ENCODE data around the gene PLA2G15.

Gene PLA2G15

DNA sequence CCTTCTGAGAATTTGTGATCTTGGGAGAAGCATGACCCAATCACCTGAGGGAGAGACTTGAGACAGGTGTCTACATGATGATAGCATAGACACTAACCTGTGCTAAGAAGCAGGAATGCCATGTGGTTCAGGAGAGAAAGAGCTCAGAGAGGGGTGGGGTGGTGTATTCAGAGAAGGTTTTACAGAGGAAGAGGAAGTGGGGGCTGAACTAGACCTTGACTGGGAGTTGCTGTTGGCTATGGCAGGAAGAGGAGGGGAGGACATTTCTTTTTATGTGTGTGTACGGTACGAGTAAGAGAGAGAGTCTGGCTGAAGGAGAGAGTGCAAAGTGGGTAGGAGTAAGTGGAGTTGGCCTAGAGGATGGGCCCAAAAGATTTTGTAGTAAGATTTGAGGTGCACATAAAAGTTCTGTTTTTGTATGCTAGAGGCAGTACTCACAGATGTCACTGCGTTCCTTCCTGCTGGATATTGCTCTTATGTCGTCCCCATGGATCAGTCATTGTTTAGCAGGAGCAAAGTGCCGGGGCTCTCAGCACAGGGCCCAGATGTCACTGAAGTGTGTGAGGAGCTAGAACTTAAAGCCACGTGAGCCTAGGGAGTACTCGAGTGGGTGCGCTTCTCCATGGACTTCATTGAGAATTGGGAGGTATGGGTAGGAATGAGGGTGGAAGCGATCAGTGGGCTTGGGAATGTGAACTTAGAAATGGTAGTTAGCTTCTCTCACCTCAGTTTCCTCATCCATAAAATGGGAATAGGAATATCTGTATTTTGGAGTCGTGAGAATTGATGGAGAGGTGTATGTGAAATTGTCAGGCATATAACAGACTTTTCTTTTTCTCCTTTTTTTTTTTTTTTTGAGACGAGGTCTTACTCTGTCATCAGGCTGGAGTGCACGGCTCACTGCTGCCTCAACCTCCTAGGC lies 41.2 kb downstream of the PLA2G15 start:
- TF ChIP-seq GATA2 (IDR thresholded peaks at IDR 0.05; ENCODE audit: low read depth, low read length) (no peak), GATA3 (IDR thresholded peaks at IDR 0.05; ENCODE audit: low read depth, low read length) (no peak)

DNA sequence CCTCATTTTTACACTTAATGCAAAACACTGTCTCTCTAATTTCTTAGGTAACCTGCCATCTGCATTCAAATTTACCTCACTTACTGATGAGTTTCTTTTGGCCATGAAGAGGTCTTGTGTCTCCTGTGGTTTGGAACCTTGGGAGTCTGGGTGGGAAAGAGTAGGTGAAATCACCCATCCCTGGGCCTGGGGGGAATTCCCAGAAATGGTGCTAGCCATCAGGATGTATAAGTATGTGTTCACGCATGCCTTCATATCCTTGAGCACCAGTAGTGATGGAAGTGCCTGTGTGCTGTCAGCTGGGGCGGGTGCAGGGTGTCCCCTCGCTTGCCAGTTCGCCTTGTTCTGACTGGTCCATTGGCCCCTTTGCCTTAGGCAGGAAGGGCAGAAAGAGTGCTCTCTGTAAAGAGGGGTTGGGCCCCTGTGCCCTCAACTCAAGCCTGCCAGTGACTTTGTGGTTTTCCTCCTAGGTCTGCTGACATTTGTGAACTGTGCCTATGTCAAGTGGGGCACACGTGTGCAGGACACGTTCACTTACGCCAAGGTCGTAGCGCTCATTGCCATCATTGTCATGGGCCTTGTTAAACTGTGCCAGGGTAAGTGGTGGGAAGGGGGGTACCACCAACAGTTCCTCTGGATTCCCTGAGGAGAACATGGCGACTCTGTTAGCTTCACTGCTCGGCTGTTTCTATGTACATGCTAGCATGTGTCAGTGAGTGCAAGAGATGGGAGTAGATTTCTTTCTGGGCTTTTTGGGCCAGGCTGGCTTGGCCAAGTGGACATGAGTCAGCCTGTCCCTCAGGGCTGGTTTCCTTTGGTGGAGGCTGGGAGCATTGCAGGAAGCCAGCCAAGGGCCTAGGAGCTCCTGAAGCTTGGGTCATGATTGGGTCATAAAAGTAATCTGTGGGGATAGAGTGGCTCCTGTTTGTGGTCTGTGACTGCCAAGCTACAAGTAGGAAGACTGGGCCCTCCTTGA lies 42.4 kb downstream of the PLA2G15 start:
- no peak for TF ChIP-seq GATA3 (IDR thresholded peaks at IDR 0.05; ENCODE audit: low read depth, low read length)
- TF ChIP-seq GATA2 (IDR thresholded peaks at IDR 0.05; ENCODE audit: low read depth, low read length) = no peak

DNA sequence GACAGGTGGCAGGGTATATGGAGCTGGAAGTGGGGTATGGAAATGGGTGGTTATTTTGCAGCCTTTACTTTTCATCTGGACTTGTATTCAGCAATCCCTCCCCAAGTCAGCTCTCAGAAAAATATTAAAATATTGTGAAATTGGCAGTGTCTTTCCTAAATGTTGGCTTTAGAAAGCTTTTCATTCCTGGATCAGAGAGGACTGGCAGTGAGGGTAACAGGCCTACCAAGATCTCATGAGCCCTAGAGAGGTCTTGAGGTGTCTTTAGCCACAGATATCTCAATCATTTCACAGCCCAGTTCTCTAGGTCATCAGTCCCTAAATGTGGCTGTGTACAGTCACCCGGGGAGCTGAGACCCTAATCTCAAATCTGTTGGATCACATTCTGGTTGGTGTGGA lies 43.1 kb downstream of the PLA2G15 start:
- TF ChIP-seq GATA2 (IDR thresholded peaks at IDR 0.05; ENCODE audit: low read depth, low read length) (no peak), GATA3 (IDR thresholded peaks at IDR 0.05; ENCODE audit: low read depth, low read length) (no peak)

DNA sequence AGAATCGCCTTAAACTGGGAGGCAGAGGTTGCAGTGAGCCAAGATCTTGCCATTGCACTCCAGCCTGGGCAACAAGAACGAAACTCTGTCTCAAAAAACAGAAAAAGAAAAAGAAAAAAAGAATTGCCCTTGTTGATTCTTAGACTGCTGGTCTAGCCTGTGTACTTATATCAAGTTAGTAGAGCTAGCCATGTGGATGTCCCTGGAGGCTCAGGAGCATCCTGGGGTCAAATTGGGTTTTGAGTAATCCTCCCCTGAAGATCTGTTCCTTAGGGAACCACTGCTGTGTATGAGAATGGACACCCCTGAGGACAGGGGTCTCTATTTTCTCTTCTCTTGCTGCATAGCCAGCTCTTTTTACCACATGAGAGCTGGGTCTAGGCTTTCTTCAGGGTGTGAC lies 44.0 kb downstream of the PLA2G15 start:
- no peak for TF ChIP-seq GATA2 (IDR thresholded peaks at IDR 0.05; ENCODE audit: low read depth, low read length)
- TF ChIP-seq GATA3 (IDR thresholded peaks at IDR 0.05; ENCODE audit: low read depth, low read length) = no peak

DNA sequence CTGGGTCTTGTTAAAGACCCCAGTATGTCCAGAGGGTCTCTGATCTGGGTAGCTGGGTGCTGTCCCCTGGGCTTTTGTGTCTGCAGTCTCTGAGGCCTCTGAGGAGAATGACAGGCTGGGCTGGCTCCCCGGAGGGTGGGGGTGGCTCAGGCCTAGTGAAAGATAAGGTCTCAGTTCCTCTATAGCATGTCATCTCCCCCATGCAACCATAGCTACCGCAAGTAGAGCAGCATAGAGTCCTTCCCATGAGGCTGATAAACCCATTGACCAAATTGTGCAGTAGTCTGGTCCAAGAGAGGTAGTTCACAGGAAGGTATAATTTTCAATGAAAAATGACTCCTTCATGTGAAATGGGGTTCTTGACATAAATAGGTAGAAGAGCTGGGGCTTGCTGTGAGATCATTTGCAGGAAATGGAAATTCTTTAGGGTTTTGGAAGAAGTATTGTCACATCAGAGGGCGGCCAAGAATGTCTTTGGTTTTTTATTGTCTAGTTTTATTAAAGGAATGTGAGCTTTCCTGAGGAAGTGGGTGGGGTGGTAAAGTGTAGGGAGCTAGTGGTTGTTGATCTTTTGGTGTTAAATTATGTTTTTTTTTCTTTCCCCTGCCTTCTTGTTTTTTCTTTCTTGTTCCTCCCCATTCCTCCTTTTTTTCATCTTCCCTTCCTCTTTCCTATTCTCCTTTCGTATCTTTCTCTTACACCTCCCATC lies 44.6 kb downstream of the PLA2G15 start:
- TF ChIP-seq GATA2 (IDR thresholded peaks at IDR 0.05; ENCODE audit: low read depth, low read length) (no peak), GATA3 (IDR thresholded peaks at IDR 0.05; ENCODE audit: low read depth, low read length) (no peak)

DNA sequence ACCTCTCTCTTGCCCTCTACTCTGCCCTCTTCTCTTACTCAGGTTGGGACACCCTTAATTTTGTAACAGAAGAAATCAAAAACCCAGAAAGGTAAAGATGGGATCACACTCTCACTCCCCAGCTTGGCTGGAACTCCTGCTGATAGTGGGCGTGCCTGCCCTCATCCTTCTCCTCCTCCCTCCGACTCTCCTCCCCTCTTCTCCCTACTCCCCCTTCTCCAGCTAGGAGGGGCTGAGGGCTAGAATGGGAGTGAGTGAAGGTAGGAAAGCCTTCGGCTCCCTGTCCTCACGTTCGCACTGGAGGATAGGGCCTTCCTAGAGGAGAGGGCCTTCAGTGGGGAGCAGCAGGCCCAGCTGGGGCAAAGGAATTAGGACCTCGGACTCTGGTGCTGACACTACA lies 45.3 kb downstream of the PLA2G15 start:
- TF ChIP-seq GATA3 (IDR thresholded peaks at IDR 0.05; ENCODE audit: low read depth, low read length) (no peak), GATA2 (IDR thresholded peaks at IDR 0.05; ENCODE audit: low read depth, low read length) (no peak)

- TF ChIP-seq GATA3 (IDR thresholded peaks at IDR 0.05; ENCODE audit: low read depth, low read length) = no peak
- TF ChIP-seq GATA2 (IDR thresholded peaks at IDR 0.05; ENCODE audit: low read depth, low read length) = no peak
These were observed 46.1 kb downstream of the PLA2G15 start for GRCh38 chr16:68291227-68291626.

DNA sequence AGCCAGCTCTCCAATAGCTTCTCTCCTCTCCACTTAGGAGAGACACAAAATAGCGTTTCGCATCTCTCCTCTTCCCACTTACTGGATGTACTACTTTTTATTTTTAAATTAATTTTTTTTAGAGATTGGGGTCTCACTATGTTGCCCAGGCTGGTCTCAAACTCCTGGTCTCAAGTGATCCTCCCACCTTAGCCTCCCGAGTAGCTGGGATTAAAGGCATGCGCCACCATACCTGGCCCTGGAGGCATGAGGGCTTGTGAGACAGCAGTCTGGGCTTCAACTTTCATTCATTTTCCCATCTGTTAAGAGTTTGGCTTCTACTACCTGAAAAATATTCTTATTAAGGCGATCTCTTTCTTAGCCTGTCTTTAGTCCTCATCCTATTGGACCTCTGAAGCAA lies 47.3 kb downstream of the PLA2G15 start:
- TF ChIP-seq GATA2 (IDR thresholded peaks at IDR 0.05; ENCODE audit: low read depth, low read length) (no peak), GATA3 (IDR thresholded peaks at IDR 0.05; ENCODE audit: low read depth, low read length) (no peak)

- TF ChIP-seq GATA2 (IDR thresholded peaks at IDR 0.05; ENCODE audit: low read depth, low read length) (no peak), GATA3 (IDR thresholded peaks at IDR 0.05; ENCODE audit: low read depth, low read length) (no peak)
These were observed 51.1 kb downstream of the PLA2G15 start for GRCh38 chr16:68296291-68296690.

DNA sequence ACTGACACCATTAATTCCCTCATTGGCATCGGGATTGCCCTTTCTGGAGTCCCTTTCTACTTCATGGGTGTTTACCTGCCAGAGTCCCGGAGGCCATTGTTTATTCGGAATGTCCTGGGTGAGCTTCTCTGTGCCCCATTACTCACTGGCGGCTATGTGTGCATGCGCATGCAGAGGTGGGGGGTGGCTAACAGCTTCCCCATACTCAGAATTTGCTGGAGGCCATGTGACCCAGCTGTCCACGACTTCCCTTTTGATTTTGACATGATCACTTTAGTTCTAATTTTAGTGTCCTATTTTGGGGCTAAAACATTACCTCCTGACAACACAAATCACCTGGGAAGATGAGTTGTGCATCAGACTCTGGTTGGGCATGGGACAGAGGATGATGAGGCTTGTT lies 51.5 kb downstream of the PLA2G15 start:
- TF ChIP-seq GATA2 (IDR thresholded peaks at IDR 0.05; ENCODE audit: low read depth, low read length) = no peak
- TF ChIP-seq GATA3 (IDR thresholded peaks at IDR 0.05; ENCODE audit: low read depth, low read length) = no peak

DNA sequence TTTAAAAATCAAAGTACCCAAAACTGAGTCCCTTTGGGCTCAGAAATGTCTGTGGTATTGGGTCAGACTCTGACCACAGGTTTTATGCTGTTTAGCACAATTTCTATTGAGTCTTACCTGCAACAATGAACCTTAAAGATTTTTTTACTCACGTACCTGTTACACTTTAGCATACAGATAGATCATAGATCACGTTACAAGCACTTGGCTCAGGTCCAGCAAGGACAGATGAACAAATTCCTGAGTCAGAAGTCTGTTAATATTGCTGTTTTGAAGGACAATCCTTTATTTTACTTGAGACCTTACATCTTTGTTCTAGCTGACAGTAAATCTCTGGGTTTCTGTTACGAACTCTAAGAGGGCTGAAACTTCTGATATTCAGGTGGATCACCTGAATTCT lies 52.7 kb downstream of the PLA2G15 start:
- no peak for TF ChIP-seq GATA2 (IDR thresholded peaks at IDR 0.05; ENCODE audit: low read depth, low read length)
- TF ChIP-seq GATA3 (IDR thresholded peaks at IDR 0.05; ENCODE audit: low read depth, low read length) = no peak

DNA sequence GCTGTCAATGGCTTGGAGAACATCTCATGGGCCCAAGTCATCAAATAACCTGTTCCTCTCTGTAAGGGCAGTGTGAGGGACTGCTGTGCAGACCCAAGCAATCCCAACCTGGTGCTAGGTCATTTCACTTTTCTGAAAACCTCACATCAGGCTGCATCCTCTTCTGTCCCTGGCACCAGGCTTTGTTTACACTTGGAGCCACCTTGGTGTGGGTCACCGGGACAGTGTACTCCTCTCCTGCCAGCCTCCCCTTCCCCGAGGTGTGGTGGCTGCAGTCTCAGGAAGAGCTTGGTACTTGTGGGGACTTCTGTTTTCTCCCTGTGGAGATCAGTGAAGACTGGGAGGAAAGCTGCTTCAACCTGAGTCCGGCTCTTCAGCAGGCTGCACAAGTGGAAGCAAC lies 53.1 kb downstream of the PLA2G15 start:
- TF ChIP-seq GATA3 (IDR thresholded peaks at IDR 0.05; ENCODE audit: low read depth, low read length) = no peak
- TF ChIP-seq GATA2 (IDR thresholded peaks at IDR 0.05; ENCODE audit: low read depth, low read length) = no peak

DNA sequence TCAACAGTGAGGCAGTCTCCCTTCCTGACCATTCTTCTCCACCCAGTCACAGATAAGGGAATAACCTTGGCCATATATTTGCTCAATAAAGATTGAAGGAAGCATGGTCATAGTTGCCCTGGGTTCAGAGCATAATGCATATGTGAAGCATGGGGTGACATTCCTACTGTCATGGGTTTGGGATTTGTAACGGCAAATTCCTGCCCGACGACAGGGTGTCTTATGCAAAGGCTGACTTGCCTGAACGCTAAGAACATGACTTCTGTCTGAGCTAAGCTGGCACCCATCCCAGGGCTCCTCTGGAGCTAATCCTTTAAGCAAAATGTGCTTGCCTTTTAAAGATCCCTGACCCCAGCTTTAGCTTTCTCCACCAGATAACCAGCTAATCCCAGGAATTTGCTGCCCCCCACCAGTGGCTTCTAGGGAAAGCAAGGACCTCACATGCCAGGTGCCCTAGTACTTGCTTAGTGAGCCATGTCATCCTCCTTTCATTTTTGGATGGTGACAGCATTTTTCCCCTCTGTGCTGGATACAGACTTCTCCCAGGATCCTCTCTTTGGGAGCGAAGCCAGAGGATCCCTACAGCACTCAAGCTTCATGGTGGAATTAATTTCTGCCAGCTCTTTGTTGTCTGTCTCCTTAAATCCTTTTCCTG lies 53.9 kb downstream of the PLA2G15 start:
- TF ChIP-seq GATA2 (IDR thresholded peaks at IDR 0.05; ENCODE audit: low read depth, low read length) (no peak), GATA3 (IDR thresholded peaks at IDR 0.05; ENCODE audit: low read depth, low read length) (no peak)
